Right renal pelvis (tissue), 4 donors: ENCODE results near the gene HHIPL2. TPM values are rescaled to one million over a fixed set of nuclear protein-coding genes. Genes with fewer than 3 reads are reported as not detected.
A peak's percentile ranks its signal among the peaks of the same experiment; 100 is the strongest.
"Not testable (repeated sequence)": the region's sequence is repeated elsewhere in the genome, so short reads cannot be mapped to it uniquely, and the experiment has no call there.

ENCODE experiments used
- DNase-seq, 4 donors: peaks; one replicate each; pipeline ENCODE4 v3.0.0-alpha.2; 2013; ENCODE audit warnings: low read depth in 4 of 4, low spot score in 3 of 4, missing footprints in 1 of 4
- polyA plus RNA-seq, 4 donors: library from polyadenylated mRNA; unstranded; fragments of 120-200 nt; gene quantifications; one replicate each; pipeline ENCODE4 v1.2.1, GENCODE V29; 2013; ENCODE audit not compliant: insufficient read length in 4 of 4

Gene HHIPL2
- polyA plus RNA-seq, 4 donors: 0.35 to 1.6 (median 0.84) TPM

DNA sequence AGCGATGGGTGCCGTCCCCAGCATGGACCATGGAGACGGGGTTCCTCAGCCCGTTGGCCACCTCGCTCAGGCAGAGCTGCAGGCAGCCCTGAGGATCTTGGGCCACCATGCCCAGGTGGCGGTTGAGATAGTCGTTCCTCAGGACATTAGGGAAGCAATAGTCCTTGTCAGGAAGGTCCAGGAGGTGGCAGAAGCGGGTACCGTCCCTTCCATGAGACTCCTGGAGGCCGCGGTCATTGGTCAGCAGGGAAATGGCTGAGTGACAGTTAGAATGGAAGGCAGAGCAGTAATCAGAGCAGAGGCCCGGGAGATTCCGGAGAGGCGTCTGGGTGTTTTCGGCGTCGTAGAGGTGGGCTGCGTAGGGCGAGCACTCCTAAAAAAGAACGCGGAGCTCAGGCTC is 4.1 kb downstream of the HHIPL2 start:
- DNase-seq: no peak

GRCh38 chr1:222540598-222540995 is 7.3 kb downstream of the HHIPL2 start:
- no peak for DNase-seq

DNA sequence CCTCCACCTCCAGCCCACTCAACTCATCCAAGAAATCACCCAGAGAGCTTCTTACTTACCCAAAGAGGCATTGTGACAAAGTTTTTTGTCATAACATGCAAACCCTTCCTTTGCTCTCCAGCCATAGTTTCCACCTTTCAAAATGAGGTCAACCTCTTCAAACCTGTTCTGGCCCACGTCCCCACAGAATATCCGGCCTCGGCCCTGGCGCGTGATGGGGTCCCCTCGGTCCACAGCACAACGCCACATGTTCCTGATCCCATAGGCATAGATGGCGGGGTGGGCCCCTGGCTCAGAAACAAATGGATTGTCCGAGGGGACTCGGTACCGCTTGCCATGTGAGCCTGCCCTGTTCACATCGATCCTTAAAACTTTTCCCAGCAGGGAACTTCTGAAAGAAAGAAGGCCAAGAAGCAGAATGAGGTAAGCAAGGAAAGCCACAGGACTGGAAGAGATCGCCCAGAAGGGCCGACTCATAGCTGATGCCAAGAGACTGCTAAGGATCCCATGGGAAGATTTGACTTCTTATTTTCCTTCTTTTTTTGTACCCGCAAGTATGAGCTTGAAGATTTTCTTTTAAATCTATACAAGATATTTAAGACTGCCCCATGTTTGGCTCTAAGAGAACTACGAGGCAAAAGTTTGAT is 7.8 kb downstream of the HHIPL2 start:
- DNase-seq: no peak

GRCh38 chr1:222535455-222535854 is 12.4 kb downstream of the HHIPL2 start:
- DNase-seq: no peak

DNA sequence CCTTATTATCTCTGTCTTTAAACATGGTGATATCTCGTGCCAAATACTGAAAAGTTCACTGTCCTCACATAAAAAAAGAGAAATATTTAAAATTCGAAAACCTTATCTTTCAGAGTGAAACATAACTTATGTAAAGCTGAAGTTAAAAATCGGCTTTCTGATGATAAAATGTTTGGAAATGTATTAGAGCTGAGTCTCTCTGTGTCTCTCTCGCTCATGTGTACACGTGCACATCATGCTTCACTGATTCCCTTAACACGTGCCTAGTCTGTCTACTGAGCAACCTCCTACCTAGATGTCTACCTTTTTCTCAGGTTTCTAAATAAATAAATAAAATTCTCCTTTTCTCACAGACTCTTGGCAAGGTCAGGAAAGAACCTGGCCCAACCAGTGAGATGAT is 17.1 kb downstream of the HHIPL2 start:
- no peak for DNase-seq

GRCh38 chr1:222529916-222530315 is 18.0 kb downstream of the HHIPL2 start:
- no peak for DNase-seq

- no peak for DNase-seq
These were observed 18.7 kb downstream of the HHIPL2 start for GRCh38 chr1:222529181-222529580.

DNA sequence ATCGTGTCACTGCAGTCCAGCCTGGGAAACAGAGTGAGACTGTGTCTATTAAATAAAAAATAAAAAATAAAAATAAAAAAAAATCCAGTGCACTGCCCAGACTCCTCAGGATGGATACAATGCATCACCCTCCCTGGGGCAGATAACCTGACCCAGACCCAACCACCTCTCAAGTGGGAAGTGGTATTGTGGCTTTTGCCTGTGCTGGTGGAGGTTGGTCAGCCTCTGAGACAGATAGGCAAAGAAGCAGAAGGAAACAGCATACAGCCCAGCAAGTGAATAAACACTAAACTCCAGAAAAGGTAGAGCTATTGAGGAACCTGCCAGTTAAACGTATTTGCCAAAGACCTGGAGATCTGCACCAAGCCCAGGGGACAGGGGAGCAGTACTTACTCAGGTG is 22.0 kb downstream of the HHIPL2 start:
- DNase-seq: no peak

GRCh38 chr1:222523852-222524251 is 24.1 kb downstream of the HHIPL2 start:
- no peak for DNase-seq

DNA sequence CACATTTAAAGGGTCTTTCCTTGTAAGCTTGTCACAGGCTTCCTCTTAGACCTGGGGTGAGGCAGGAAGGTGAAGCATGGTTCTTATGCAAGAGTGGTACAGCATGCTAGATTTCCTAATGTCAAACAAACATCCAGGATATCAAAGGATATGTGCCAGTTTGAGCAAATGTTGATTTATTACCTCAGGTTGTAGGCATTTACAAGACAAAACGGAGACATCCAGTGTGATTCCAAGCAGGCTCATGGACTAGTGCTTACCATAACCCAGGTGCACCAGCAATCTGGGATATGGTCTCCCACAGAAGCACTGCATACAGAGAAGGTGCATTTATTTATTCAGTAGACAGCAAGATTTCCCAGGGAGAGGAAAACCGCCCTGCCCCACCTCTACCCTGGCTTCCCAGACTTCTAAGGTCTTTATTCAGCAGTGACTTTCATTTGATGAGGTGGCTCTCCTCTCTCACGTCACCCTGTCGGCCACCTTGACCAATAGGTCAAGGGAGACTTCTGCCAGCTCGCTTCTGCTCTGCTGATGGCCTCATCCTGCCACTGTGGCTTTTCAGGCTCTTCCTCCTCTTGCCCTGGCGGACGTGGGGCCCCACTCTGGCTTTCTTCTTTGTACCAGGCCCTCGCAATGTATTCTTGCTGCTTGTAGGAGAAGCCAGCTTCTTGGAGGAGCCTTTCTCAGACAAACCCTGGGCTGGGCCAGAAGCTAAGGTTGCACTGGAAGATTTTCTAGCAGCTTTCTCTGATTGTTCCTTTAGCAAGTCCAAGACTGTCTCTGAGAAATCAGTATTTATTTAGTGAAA is 25.6 kb downstream of the HHIPL2 start:
- no peak for DNase-seq

- DNase-seq: peak in 3 of 4 donors; percentile 23 to 48 (median 41)
These were observed 26.4 kb downstream of the HHIPL2 start for GRCh38 chr1:222521299-222522104.

- DNase-seq: not testable (repeated sequence)
These were observed 58.4 kb downstream of the HHIPL2 start for GRCh38 chr1:222489496-222489895.

DNA sequence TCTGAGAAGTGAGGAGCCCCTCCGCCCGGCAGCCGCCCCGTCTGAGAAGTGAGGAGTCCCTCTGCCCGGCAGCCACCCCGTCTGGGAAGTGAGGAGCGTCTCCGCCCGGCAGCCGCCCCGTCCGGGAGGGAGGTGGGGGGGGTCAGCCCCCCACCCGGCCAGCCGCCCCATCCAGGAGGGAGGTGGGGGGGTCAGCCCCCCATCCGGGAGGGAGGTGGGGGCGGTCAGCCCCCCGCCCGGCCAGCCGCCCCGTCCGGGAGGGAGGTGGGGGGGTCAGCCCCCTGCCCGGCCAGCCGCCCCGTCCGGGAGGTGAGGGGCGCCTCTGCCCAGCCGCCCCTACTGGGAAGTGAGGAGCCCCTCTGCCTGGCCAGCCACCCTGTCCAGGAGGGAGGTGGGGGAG is 60.1 kb downstream of the HHIPL2 start:
- not testable (repeated sequence) for DNase-seq

DNA sequence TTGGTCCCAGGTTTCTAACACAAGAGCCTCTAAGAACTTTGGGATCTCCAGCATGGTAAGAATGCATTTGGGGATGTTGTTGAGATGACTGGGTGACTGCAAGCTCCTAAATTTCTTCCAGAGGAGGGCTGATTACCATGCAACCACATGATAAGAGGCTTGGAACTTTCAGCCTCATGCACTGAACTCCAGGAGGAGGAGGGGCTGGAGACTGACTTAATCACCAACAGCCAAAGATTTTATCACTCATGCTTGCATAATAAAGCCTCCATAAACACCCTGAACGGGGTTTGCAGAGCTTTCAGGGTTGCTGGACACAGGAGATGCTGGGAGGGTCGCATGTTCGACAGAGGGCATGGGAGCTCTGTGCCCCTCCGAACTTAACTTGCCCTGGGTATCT is 63.9 kb downstream of the HHIPL2 start:
- not testable (repeated sequence) for DNase-seq

DNA sequence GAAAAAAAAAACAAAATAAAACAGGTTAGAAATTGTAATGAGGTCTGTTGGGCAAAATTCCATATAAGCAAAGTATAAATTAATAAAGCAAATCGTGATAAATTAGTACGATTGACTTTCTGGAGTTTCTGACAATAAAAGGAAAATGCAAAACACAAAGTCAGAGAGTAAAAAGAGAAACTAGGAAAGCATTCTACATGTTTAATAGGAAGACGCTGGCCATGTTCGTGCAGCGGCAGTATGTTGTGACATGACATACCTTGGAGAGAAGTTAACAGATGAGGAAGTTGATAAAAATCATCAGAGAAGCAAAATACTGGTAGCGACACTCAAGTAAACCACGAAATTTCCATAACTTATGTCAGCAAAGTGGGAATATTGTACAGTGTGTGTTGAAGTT is 68.3 kb downstream of the HHIPL2 start:
- not testable (repeated sequence) for DNase-seq

- DNase-seq: not testable (repeated sequence)
These were observed 71.5 kb downstream of the HHIPL2 start for GRCh38 chr1:222476436-222476835.

- not testable (repeated sequence) for DNase-seq
These were observed 74.2 kb downstream of the HHIPL2 start for GRCh38 chr1:222473717-222474116.

- not testable (repeated sequence) for DNase-seq
These were observed 74.9 kb downstream of the HHIPL2 start for GRCh38 chr1:222472776-222473540.
